Uterus (tissue), 4 donors: Measurements from ENCODE around the gene UNKL. TPM values are rescaled to one million over a fixed set of nuclear protein-coding genes. Genes with fewer than 3 reads are reported as not detected.

Experiments used
- DNase-seq, 2 donors: peaks; one replicate each; pipeline ENCODE4 v3.0.0-alpha.2; 2019 to 2020
- H3K27ac ChIP-seq, 2 donors: fragments of 200-600 bp; sonication (generic); 1 replicate in 1 of 2; 2 replicates in 1 of 2; pipeline ENCODE4 v1.5.1; 2016 to 2018
- H3K27me3 ChIP-seq, 2 donors: fragments of 200-600 bp; sonication (generic); one replicate each; pipeline ENCODE4 v1.5.1; 2018 to 2019; ENCODE audit warnings: control low read depth in 1 of 2
- H3K36me3 ChIP-seq, 2 donors: fragments of 200-600 bp; sonication (generic); one replicate each; pipeline ENCODE4 v1.5.1; 2019; ENCODE audit warnings: control low read depth in 1 of 2
- H3K4me1 ChIP-seq, 2 donors: fragments of 200-600 bp; sonication (generic); one replicate each; pipeline ENCODE4 v1.5.1; 2018 to 2019; ENCODE audit warnings: control low read depth in 1 of 2
- H3K4me3 ChIP-seq, 2 donors: fragments of 200-600 bp; sonication (generic); 1 replicate in 1 of 2; 2 replicates in 1 of 2; pipeline ENCODE4 v1.5.1; 2018 to 2019; ENCODE audit warnings: mild to moderate bottlenecking in 1 of 2
- H3K9me3 ChIP-seq, 2 donors: fragments of 200-600 bp; sonication (generic); one replicate each; pipeline ENCODE4 v1.5.1; 2019; ENCODE audit warnings: control low read depth in 1 of 2
- CTCF ChIP-seq, 4 experiments: fragments of 200-600 bp in 2 of 4; fragments of 450-650 bp in 2 of 4; sonication (generic) in 2 of 4; IDR thresholded peaks; one replicate each; pipeline ENCODE4 v1.5.1; 2016 to 2019; ENCODE audit warnings: antibody characterized with exemption in 4 of 4, mild to moderate bottlenecking in 2 of 4, moderate library complexity in 1 of 4
- POLR2A ChIP-seq, 2 donors: fragments of 450-650 bp; IDR thresholded peaks; one replicate each; pipeline ENCODE4 v1.6.1; 2016; ENCODE audit warnings: antibody characterized with exemption in 2 of 2, mild to moderate bottlenecking in 1 of 2, moderate library complexity in 1 of 2
- intact Hi-C: fragments of 100-400 bp; cut with DNase I; formaldehyde crosslinking; loops from one replicate; pipeline ENCODE4 v1.15.1; 2023; ENCODE audit warnings: low total_unique reads
- total RNA-seq, 4 donors: library from RNA; depleted of rRNA in 3 of 4; stranded (reverse); fragments of >200 nt in 3 of 4; gene quantifications; one replicate each; pipeline versions ENCODE4 v1.1.0 to v1.2.4, GENCODE V29; 2014 to 2023
- donor health status: DM: yes; HTN: yes; CAD: no.

UNKL gene
- total RNA-seq, 4 donors from 2014 or later = 13.5 to 63.3 (median 27.6) TPM

DNA sequence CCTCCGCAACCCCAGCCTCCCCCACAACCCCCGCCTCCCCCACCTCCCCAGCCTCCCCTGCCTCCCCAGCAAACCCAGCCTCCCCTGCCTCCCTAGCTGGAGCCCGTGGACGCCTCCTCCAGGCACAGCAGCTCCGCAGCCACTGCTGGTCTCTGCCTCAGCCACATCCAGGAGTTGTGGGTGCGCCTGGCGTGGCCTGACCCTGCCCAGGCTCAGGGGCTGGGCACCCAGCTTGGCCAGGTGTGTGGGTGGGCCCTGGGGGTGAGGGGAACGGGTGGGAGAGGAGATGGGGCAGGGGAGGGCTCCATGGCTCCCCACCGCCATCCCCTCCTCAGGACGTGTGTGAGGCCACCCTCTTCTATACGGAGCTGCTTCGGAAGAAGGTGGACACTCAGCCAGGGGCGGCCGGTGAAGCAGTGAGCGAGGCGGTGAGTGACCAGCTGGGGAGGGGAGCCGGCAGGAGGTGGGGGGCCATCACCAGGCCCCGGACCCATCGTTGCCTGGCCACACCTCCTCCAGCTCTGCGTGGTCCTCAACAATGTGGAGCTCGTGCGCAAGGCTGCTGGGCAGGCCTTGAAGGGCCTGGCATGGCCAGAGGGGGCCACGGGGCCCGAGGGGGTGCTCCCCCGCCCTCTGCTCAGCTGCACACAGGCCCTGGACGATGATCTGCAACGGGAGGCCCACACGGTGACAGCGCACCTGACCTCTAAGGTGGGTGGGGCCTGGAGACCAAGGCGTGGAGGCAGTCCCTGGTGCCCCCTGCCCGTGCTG, 68.7 kb downstream of the UNKL start:
- Histone ChIP-seq H3K4me1 (peaks cover 0 to 5% of the 10 kb centered on the region in 2 donors), H3K36me3 (no peaks in the 10 kb centered on the region), H3K27me3 (peaks cover 0 to 3% of the 10 kb centered on the region in 2 donors), H3K4me3 (no peak overlapping the region), H3K27ac (no peak overlapping the region), H3K9me3 (no peaks in the 10 kb centered on the region)
- intact Hi-C loops = no loop called here
- TF ChIP-seq CTCF (IDR thresholded peaks at IDR 0.05) = no peak
- no peak for DNase-seq

- no peak for DNase-seq
- Histone ChIP-seq H3K9me3 (no peaks in the 10 kb centered on the region), H3K4me3 (no peak overlapping the region), H3K4me1 (no peaks in the 10 kb centered on the region), H3K27me3 (peaks cover 0 to 3% of the 10 kb centered on the region in 2 donors), H3K27ac (no peak overlapping the region), H3K36me3 (no peaks in the 10 kb centered on the region)
- intact Hi-C loops = no loop called here
- TF ChIP-seq POLR2A (IDR thresholded peaks at IDR 0.05) = no peak
- no peak for TF ChIP-seq CTCF (IDR thresholded peaks at IDR 0.05)
Measured at GRCh38 chr16:1345087-1345486, 69.4 kb downstream of the UNKL start.

DNA sequence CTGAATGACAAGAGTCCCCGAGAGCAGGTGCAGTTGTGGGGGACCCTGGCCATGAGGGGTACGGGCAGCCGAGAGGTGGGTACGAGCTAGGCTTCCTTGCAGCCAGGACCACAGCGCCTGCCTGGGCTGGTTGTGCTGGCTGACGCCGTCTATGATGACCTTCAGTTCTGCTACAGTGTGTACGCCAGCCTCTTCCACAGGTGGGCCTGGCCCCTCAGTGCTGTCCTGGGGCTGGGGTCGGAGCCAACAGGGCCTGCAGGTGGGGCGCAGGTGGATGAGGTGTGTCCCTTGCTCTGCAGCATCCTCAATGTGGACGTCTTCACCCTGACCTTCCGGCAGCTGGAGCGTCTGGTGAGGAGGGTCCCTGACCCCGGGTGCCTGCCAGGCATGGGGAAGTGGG, 70.0 kb downstream of the UNKL start:
- intact Hi-C loops = no loop called here
- no peak overlapping the region for H3K27ac ChIP-seq
- H3K4me1 ChIP-seq = no peaks in the 10 kb centered on the region
- DNase-seq = no peak
- H3K4me3 ChIP-seq = no peak overlapping the region
- H3K36me3 ChIP-seq = no peaks in the 10 kb centered on the region
- H3K27me3 ChIP-seq = peaks cover 0 to 3% of the 10 kb centered on the region in 2 donors
- TF ChIP-seq POLR2A (IDR thresholded peaks at IDR 0.05) = no peak
- no peak for TF ChIP-seq CTCF (IDR thresholded peaks at IDR 0.05)
- H3K9me3 ChIP-seq = no peaks in the 10 kb centered on the region

DNA sequence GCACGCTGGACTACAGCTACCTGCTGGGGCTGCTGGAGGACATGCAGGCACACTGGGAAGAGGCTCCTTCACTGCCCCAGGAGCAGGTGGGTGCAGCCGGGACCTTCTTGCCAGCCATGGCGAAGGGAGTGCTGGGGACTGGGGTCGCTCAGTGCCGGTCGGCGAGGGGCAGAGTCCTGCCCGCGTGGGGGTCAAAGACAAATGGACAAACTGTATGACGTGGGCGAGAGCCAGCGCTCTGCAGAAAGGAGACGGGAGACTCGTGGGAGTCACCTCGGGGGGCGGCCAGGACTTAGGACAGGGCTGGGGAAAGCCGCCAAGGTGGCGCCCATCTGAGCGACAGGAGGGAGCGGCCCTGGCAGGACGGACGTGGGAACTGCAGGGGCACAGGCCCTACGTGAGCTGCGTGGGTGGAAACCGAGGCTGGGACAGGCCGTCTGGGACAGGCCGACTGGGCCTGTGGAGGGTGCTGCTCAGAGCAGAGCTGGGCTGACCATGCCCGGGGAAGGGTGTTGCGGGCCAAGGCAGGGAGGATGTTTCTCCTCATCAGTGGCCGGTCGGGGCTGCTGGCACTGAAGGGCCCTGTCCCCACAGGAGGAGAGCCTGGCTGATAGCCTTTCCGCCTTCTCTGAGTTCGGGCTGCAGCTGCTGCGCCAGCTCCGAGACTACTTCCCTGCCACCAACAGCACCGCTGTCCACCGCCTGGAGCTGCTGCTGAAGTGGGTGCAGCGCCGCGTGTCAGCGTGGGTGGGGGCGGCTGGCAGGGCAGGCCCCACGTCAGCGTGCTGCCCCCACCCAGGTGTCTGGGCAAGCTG, 70.9 kb downstream of the UNKL start:
- no peak for DNase-seq
- H3K4me1 ChIP-seq = no peaks in the 10 kb centered on the region
- H3K36me3 ChIP-seq = no peaks in the 10 kb centered on the region
- intact Hi-C loops = no loop called here
- H3K27me3 ChIP-seq = peaks cover 0 to 3% of the 10 kb centered on the region in 2 donors
- no peak overlapping the region for H3K27ac ChIP-seq
- no peaks in the 10 kb centered on the region for H3K9me3 ChIP-seq
- no peak overlapping the region for H3K4me3 ChIP-seq
- TF ChIP-seq CTCF (IDR thresholded peaks at IDR 0.05) (no peak), POLR2A (IDR thresholded peaks at IDR 0.05) (no peak)
